Inflammatory macrophage treated with lipopolysaccharide for 1 hour (primary cell): ENCODE measurements around the gene TMEM14C.

Experiments
- DNase-seq, 2 donors: peaks; one replicate each; pipeline ENCODE4 v3.0.0-alpha.2; 2020 to 2022

Gene TMEM14C

GRCh38 chr6:10771371-10771894 lies 48.6 kb downstream of the TMEM14C start:
- no peak for DNase-seq

GRCh38 chr6:10778230-10778629 lies 55.4 kb downstream of the TMEM14C start:
- DNase-seq = no peak

DNA sequence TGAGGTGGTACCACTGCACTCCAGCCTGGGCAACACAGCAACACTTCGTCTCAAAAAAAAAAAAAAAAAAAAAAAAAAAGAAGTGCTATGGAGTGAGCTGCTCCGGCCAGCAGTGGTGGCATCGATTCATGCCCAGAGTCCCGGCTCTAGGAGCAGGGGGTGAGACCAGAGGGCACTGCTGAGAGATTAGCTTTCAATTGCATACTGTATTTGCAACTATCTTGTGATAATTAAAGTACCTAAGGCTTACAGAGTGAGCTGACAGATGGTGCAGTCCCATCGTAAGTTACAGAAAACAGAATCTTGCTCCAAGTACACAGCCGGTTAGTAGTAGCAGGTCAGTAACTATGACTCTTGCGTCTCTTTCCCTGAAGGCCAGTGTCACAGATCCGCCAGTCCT lies 56.2 kb downstream of the TMEM14C start:
- DNase-seq = no peak
